Upper lobe of left lung (tissue), 6 donors: ENCODE results near the gene MOGAT2. TPM values are rescaled to one million over a fixed set of nuclear protein-coding genes. Genes with fewer than 3 reads are reported as not detected.

Experiments
- ATAC-seq, 2 donors: fragments of 200-7000 bp; cut with Tn5 transposase; one replicate each; pipeline ENCODE4 v1.9.1; 2022; ENCODE audit warnings: mild to moderate bottlenecking in 2 of 2, moderate library complexity in 2 of 2; ENCODE audit not compliant: low FRiP score in 2 of 2
- DNase-seq, 2 donors: peaks; one replicate each; pipeline ENCODE4 v3.0.0-alpha.2; 2019 to 2020
- H3K27ac ChIP-seq, 4 donors: fragments of 200-600 bp; sonication (generic); one replicate each; pipeline ENCODE4 v1.5.1; 2016 to 2019
- H3K27me3 ChIP-seq, 4 donors: fragments of 200-600 bp; sonication (generic); one replicate each; pipeline ENCODE4 v1.5.1; 2017 to 2019
- H3K36me3 ChIP-seq, 4 donors: fragments of 200-600 bp; sonication (generic); one replicate each; pipeline ENCODE4 v1.5.1; 2016 to 2019
- H3K4me1 ChIP-seq, 4 donors: fragments of 200-600 bp; sonication (generic); one replicate each; pipeline ENCODE4 v1.5.1; 2018 to 2019
- H3K4me3 ChIP-seq, 4 donors: fragments of 200-600 bp; sonication (generic); one replicate each; pipeline ENCODE4 v1.5.1; 2017 to 2019; ENCODE audit warnings: mild to moderate bottlenecking in 2 of 4, moderate library complexity in 1 of 4
- H3K9me3 ChIP-seq, 4 donors: fragments of 200-600 bp; sonication (generic); one replicate each; pipeline ENCODE4 v1.5.1; 2018 to 2019
- CTCF ChIP-seq, 6 experiments: fragments of 450-650 bp in 4 of 6; fragments of 200-600 bp in 2 of 6; sonication (generic) in 2 of 6; IDR thresholded peaks; one replicate each; pipeline ENCODE4 v1.5.1; 2016 to 2019; ENCODE audit warnings: antibody characterized with exemption in 6 of 6
- EP300 ChIP-seq, 4 donors: sonication (generic); formaldehyde crosslinking; IDR thresholded peaks; one replicate each; pipeline ENCODE4 v1.5.1; 2017; ENCODE audit warnings: antibody characterized with exemption in 4 of 4, control low read depth in 2 of 4
- POLR2A ChIP-seq, 4 donors: fragments of 450-650 bp; IDR thresholded peaks; one replicate each; pipeline ENCODE4 v1.5.1; 2016 to 2017; ENCODE audit warnings: antibody characterized with exemption in 4 of 4, mild to moderate bottlenecking in 2 of 4
- POLR2AphosphoS5 ChIP-seq, 2 donors: sonication (generic); formaldehyde crosslinking; IDR thresholded peaks; one replicate each; pipeline ENCODE4 v1.5.1; 2017; ENCODE audit warnings: antibody characterized with exemption in 2 of 2
- WGBS, 2 donors: methylation state at CpG; one replicate each; pipeline ENCODE4 v1.1.5; 2017 to 2018; 5-methylcytosine and 5-hydroxymethylcytosine counted together
- total RNA-seq, 6 donors: library from RNA; depleted of rRNA in 4 of 6; stranded (reverse); fragments of >200 nt in 4 of 6; gene quantifications; one replicate each; pipeline versions ENCODE4 v1.1.0 to v1.2.1, GENCODE V29; 2016 to 2021
- donor health status: DM: no; HTN: no; CAD: no; lungs with moderate emphysema.
- donor health status: DM: no; HTN: yes; CAD: no; lungs with severe emphysema.

MOGAT2 gene
- total RNA-seq, 6 donors from 2014 or later, result 0.11 to 0.13 TPM; not detected in 4

GRCh38 chr11:75767228-75767572 is 49.6 kb downstream of the MOGAT2 start:
- H3K36me3 ChIP-seq, result no peaks in the 10 kb centered on the region
- DNase-seq (no peak), ATAC-seq (no peak)
- H3K27ac ChIP-seq, result no peak overlapping the region
- H3K9me3 ChIP-seq, result no peaks in the 10 kb centered on the region
- H3K4me1 ChIP-seq, result peaks cover 16 to 53% (median 41%) of the 10 kb centered on the region in 4 donors
- TF ChIP-seq POLR2A (IDR thresholded peaks at IDR 0.05) (no peak), CTCF (IDR thresholded peaks at IDR 0.05) (no peak), EP300 (IDR thresholded peaks at IDR 0.05) (no peak), POLR2AphosphoS5 (IDR thresholded peaks at IDR 0.05) (no peak)
- WGBS, 2 donors, result 90 to 95% methylated on average over 6 of the region's 6 CpGs
- peaks cover 0 to 10% (median 0%) of the 10 kb centered on the region in 4 donors for H3K27me3 ChIP-seq
- no peak overlapping the region for H3K4me3 ChIP-seq

GRCh38 chr11:75767793-75768111 is 50.1 kb downstream of the MOGAT2 start:
- no peaks in the 10 kb centered on the region for H3K9me3 ChIP-seq
- DNase-seq (no peak), ATAC-seq (no peak)
- WGBS, 2 donors, result 27 to 41% methylated on average over 1 of the region's 1 CpG
- peaks cover 0 to 10% (median 0%) of the 10 kb centered on the region in 4 donors for H3K27me3 ChIP-seq
- no peaks in the 10 kb centered on the region for H3K36me3 ChIP-seq
- peaks cover 16 to 48% (median 37%) of the 10 kb centered on the region in 4 donors for H3K4me1 ChIP-seq
- TF ChIP-seq POLR2AphosphoS5 (IDR thresholded peaks at IDR 0.05) (no peak), CTCF (IDR thresholded peaks at IDR 0.05) (no peak), POLR2A (IDR thresholded peaks at IDR 0.05) (no peak), EP300 (IDR thresholded peaks at IDR 0.05) (no peak)
- peak overlapping the region in 2 of 4 donors; percentile 50 to 57 for H3K4me3 ChIP-seq
- H3K27ac ChIP-seq, result no peak overlapping the region

- H3K9me3 ChIP-seq, result no peaks in the 10 kb centered on the region
- H3K4me3 ChIP-seq, result peak within 1 kb of the TSS; percentile 38 to 57 (median 46)
- DNase-seq (peak; percentile 79 to 97), ATAC-seq (peak; percentile 70 to 92)
- H3K36me3 ChIP-seq, result no peaks in the 10 kb centered on the region
- H3K27ac ChIP-seq, result peak within 1 kb of the TSS; percentile 31 to 85 (median 58)
- 3 to 33% methylated on average over 2 to 55 of the region's 66 CpGs for WGBS, 2 donors
- TF ChIP-seq POLR2AphosphoS5 (IDR thresholded peaks at IDR 0.05), result peak; percentile 6 to 51
- peak in 2 of 4 donors; percentile 44 to 65 for TF ChIP-seq POLR2A (IDR thresholded peaks at IDR 0.05)
- TF ChIP-seq EP300 (IDR thresholded peaks at IDR 0.05), result no peak
- TF ChIP-seq CTCF (IDR thresholded peaks at IDR 0.05), result peak in 4 of 6 experiments; percentile 3 to 39 (median 25)
- H3K4me1 ChIP-seq, result peaks cover 16 to 45% (median 32%) of the 10 kb centered on the region in 4 donors
- peaks cover 0 to 10% (median 0%) of the 10 kb centered on the region in 4 donors for H3K27me3 ChIP-seq
These were observed 50.7 kb downstream of the MOGAT2 start, which contains the start of gene DGAT2 for GRCh38 chr11:75768112-75768908. Gene DGAT2, plus strand, starts transcription at chr11:75768778. Its CDS starts 214 bp downstream, at chr11:75768992.

GRCh38 chr11:75768909-75769771 is 51.5 kb downstream of the MOGAT2 start:
- TF ChIP-seq CTCF (IDR thresholded peaks at IDR 0.05) (no peak), POLR2A (IDR thresholded peaks at IDR 0.05) (peak in 1 of 4 donors; percentile 5)

More at GRCh38 chr11:75768909-75769771, 51.5 kb downstream of the MOGAT2 start:
- H3K9me3 ChIP-seq, result no peaks in the 10 kb centered on the region
- no peak for ATAC-seq
- H3K36me3 ChIP-seq, result no peaks in the 10 kb centered on the region
- 26 to 35% methylated on average over 16 to 46 of the region's 46 CpGs for WGBS, 2 donors
- H3K27me3 ChIP-seq, result peaks cover 0 to 10% (median 0%) of the 10 kb centered on the region in 4 donors
- no peak for DNase-seq
- H3K4me1 ChIP-seq, result peaks cover 16 to 41% (median 30%) of the 10 kb centered on the region in 4 donors
- peak overlapping the region; percentile 31 to 85 (median 58) for H3K27ac ChIP-seq
- H3K4me3 ChIP-seq, result peak overlapping the region; percentile 38 to 57 (median 46)
